ENCODE data around the gene AKT2.

DNA sequence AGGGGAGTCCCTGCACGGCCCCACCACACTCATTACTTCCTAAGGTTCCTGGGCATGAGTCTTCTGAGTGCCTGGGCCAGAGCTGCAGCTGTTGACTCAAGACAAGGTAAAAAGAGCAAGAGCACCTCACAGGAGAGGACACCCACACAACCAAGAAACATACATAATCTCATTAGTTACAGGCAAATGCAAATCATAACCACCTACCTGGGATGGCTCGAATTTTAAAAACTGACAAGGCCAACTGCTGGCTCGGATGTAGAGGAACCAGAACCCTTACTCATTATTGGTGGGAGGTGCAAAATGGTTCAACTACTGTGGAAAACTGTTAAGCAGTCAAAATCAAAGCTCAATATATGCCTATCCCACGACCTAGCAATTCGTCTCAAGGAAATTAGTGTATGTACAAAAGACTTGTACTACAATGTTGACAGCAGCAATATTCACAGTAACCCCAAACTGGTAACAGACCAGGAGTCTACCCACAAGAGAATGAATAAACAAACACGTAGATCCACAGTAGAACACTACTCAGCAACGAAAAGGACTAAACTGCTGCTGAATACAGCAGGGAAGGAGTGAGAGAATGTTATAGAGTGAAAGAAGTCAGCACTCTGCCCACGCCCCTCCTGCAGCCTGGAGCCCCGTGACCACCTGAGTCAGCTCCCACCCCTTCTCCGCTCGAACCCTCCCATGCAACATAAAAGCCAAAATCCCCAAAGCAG, 15.8 kb downstream of the AKT2 start:
- TF ChIP-seq CTCF (conservative IDR thresholded peaks at IDR 0.05; ENCODE audit: low read depth, low read length) (no peak), EZH2 (IDR thresholded peaks at IDR 0.05; ENCODE audit: borderline replicate concordance, low read depth, low read length, poor library complexity, severe bottlenecking) (no peak)
